OCI-LY3 (cell line): ENCODE results near the gene CCDC137.

Experiments
- EZH2phosphoT487 ChIP-seq: fragments of 200-600 bp; shearing (Covaris generic); IDR thresholded peaks from 2 replicates; pipeline ENCODE4 v1.6.1; 2018; ENCODE audit warnings: antibody characterized with exemption, mixed run types, low read depth
- TF ChIP-seq, protein P1 (sequence below): fragments of 200-600, 300-600 bp; sonication (generic); IDR thresholded peaks from 2 replicates; pipeline ENCODE4 v1.5.1; 2014; ENCODE audit warnings: antibody characterized with exemption, low read length, low read depth

DNA sequence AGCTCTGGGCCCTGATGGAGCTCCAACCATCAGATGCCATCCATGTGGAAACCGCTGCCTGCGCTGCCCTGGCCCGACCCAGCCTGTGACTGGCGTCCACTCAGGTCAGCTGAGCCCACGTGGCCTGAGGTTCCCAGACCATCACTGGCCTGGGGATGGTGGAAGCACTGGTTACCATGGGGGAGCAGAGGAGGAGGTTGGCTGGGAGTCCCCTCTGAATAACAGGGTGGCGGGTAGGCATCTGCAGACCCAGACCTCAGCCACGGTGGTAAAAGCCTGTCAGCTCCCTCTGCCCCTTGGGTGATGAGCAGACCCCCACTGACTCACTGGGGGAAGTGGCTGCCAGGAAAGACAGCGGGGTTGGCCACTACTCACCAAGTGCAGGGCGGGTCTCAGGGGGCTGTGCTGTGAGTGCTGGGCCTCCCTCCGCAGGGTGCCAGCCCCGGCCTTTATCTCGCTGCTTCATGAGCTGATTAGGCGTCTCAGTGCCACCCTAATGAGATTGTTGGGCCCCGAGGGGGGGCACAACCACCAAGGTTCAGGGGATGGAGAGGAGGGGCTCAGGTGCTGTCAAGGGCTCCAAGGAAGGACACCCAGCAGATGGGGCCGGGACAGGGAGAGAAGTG, 10.3 kb upstream of the CCDC137 start, which contains the start of gene PDE6G:
- TF ChIP-seq, protein P1, sequence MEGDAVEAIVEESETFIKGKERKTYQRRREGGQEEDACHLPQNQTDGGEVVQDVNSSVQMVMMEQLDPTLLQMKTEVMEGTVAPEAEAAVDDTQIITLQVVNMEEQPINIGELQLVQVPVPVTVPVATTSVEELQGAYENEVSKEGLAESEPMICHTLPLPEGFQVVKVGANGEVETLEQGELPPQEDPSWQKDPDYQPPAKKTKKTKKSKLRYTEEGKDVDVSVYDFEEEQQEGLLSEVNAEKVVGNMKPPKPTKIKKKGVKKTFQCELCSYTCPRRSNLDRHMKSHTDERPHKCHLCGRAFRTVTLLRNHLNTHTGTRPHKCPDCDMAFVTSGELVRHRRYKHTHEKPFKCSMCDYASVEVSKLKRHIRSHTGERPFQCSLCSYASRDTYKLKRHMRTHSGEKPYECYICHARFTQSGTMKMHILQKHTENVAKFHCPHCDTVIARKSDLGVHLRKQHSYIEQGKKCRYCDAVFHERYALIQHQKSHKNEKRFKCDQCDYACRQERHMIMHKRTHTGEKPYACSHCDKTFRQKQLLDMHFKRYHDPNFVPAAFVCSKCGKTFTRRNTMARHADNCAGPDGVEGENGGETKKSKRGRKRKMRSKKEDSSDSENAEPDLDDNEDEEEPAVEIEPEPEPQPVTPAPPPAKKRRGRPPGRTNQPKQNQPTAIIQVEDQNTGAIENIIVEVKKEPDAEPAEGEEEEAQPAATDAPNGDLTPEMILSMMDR, result no peak
- TF ChIP-seq EZH2phosphoT487, result no peak
